Kidney epithelial cell (primary cell): ENCODE data around the gene SQSTM1. TPM values are rescaled to one million over a fixed set of nuclear protein-coding genes. Genes with fewer than 3 reads are reported as not detected.

Experiments
- DNase-seq: peaks from one replicate; pipeline ENCODE4 v3.0.0-alpha.2; 2010; ENCODE audit warnings: low read depth
- H3K27me3 ChIP-seq: 2 replicates; pipeline ENCODE4 v1.6.0; 2011; ENCODE audit warnings: low read length; ENCODE audit not compliant: control insufficient read depth, insufficient read depth
- H3K36me3 ChIP-seq: 2 replicates; pipeline ENCODE4 v1.5.1; 2011; ENCODE audit warnings: low read length; ENCODE audit not compliant: control insufficient read depth, insufficient read depth
- H3K4me3 ChIP-seq: 2 replicates; pipeline ENCODE4 v1.5.1; 2011; ENCODE audit warnings: low read depth, mild to moderate bottlenecking, control low read depth, low read length
- total RNA-seq: library from RNA; depleted of rRNA; stranded (reverse); fragments of >200 nt; gene quantifications from 2 replicates; pipeline ENCODE4 v1.2.3, GENCODE V29; 2015
- TF ChIP-seq, protein P1 (sequence below): IDR thresholded peaks from 2 replicates; pipeline ENCODE4 v1.5.1; 2011; ENCODE audit warnings: mild to moderate bottlenecking, moderate library complexity, low read length, control low read depth, inconsistent platforms; ENCODE audit not compliant: insufficient read depth, poor library complexity, severe bottlenecking

The SQSTM1 gene
- total RNA-seq, 1 donor from 2014 or later = 905 TPM

DNA sequence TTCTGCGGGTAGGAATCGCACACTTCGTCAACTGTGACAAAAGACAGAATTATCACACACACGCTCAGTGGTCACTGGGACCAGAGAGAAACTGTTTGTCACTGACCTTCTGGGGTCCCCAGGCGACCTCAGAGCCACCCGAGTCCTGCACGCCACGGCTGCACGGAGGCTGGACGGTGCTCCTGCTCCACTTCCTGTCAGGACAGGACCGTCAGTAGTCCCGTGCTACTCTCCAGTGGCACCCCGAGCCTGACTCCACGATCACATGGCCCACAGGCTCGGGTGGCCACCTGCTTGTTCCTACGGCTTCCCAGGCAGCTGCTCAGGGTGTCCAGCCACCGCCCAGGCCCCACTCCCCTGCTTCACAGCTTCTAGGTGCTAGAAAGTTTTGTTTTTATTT is 20.1 kb downstream of the SQSTM1 start:
- H3K4me3 ChIP-seq = no peak overlapping the region
- H3K27me3 ChIP-seq = no peaks in the 10 kb centered on the region
- DNase-seq = no peak
- TF ChIP-seq, protein P1, sequence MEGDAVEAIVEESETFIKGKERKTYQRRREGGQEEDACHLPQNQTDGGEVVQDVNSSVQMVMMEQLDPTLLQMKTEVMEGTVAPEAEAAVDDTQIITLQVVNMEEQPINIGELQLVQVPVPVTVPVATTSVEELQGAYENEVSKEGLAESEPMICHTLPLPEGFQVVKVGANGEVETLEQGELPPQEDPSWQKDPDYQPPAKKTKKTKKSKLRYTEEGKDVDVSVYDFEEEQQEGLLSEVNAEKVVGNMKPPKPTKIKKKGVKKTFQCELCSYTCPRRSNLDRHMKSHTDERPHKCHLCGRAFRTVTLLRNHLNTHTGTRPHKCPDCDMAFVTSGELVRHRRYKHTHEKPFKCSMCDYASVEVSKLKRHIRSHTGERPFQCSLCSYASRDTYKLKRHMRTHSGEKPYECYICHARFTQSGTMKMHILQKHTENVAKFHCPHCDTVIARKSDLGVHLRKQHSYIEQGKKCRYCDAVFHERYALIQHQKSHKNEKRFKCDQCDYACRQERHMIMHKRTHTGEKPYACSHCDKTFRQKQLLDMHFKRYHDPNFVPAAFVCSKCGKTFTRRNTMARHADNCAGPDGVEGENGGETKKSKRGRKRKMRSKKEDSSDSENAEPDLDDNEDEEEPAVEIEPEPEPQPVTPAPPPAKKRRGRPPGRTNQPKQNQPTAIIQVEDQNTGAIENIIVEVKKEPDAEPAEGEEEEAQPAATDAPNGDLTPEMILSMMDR = no peak
- peaks cover 3% of the 10 kb centered on the region for H3K36me3 ChIP-seq

DNA sequence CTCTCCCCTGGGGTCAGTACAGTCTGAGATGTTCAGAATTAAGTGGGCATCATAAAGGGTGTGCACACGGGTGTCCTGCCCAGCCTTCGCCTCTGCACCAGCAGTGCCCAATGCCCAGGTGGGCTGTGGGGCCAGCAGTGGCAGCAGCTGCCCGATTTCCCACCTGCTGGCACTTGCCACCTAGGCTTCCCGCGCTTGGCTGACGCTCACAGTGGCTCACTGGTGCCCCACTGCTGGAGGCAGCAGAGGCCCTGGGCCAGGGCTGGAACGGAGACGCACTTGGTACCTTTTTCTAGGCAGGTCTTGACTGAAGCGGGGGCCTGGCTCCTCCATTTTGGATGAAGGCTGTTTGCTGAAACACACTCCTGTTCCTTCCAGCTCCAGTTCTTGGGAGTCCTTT is 20.9 kb downstream of the SQSTM1 start:
- no peak overlapping the region for H3K4me3 ChIP-seq
- DNase-seq = no peak
- no peaks in the 10 kb centered on the region for H3K27me3 ChIP-seq
- TF ChIP-seq, protein P1 = no peak
- no peaks in the 10 kb centered on the region for H3K36me3 ChIP-seq

DNA sequence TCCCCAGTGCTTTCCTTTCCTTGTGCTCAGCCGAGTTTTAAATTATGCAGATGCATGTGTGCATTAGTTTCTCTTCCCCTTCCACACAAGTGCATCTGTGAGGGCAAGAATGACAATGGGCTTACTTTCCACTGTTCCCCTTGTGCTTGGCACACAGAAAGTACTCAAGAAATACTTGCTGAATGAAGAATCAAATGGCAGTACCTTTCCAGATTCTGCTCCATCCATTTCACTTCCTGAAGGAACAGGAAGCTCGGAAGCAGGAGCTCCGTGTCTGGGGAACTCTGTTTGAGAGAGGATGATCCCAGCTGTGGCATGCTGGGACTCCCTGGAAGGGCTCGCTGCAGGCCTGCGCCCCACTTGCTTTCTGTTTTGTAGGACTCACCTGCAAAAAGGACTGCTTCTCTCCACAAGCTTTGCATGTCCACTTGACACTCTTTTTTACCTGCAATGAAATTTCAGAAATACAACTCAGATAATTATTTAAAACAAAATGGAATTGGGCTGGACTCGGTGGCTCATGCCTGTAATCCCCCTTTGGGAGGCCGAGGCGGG is 32.4 kb downstream of the SQSTM1 start:
- DNase-seq = no peak
- H3K4me3 ChIP-seq = no peak overlapping the region
- H3K36me3 ChIP-seq = peaks cover 1% of the 10 kb centered on the region
- H3K27me3 ChIP-seq = no peaks in the 10 kb centered on the region
- TF ChIP-seq, protein P1 = no peak

DNA sequence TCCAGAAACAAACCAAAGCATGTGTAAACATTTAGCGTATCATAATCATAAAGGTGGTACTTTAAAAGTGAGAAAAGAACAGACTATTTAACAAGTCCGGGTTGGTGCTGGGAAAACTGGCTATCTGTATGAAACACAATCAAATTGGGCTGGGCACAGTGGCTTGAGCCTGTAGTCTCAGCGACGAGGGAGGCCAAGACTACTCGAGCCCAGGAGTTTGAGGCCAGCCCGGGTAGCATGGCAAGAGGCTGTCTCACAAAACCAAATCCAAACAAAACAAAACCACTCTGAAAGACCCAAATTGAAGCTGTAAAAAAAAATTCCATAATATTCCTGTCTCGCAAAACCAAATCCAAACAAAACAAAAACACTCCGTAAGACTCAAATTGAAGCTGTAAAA is 33.7 kb downstream of the SQSTM1 start:
- H3K36me3 ChIP-seq = peaks cover 1% of the 10 kb centered on the region
- TF ChIP-seq, protein P1 = no peak
- no peaks in the 10 kb centered on the region for H3K27me3 ChIP-seq
- no peak for DNase-seq
- H3K4me3 ChIP-seq = no peak overlapping the region

DNA sequence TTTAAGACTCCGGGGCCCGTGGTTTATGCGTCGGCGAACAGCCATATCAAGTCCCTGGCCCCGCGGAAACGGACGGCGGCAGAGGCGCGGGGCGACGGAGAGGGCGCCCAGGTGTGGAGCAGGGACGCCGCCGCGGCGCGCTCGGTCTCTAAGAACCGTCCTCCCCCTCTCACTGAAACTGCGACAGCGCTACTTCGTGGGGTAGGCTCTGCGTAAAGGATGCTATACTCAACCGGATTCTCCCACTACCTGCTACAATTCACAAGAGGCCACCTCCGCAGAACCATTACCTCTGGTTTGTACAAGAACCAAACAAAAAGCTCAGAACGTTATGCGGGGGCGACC is 37.5 kb downstream of the SQSTM1 start:
- Histone ChIP-seq H3K4me3 (peak overlapping the region; percentile 88), H3K36me3 (no peaks in the 10 kb centered on the region), H3K27me3 (no peaks in the 10 kb centered on the region)
- no peak for DNase-seq
- TF ChIP-seq, protein P1 = no peak
